Epithelial cell of esophagus (primary cell): ENCODE data around the gene DISP2.
A peak's percentile ranks its signal among the peaks of the same experiment; 100 is the strongest.

Source experiments
- DNase-seq: peaks from one replicate; pipeline ENCODE4 v3.0.0; 2010; ENCODE audit warnings: low read depth
- H3K4me3 ChIP-seq: 2 replicates; pipeline ENCODE4 v1.5.1; 2011; ENCODE audit warnings: mild to moderate bottlenecking, low read length, control low read depth
- CTCF ChIP-seq: IDR thresholded peaks from 2 replicates; pipeline ENCODE4 v1.5.1; 2011; ENCODE audit warnings: low read depth, mild to moderate bottlenecking, low read length, control low read depth, inconsistent platforms; ENCODE audit not compliant: insufficient read depth; ENCODE audit errors: missing control alignments

The DISP2 gene

GRCh38 chr15:40338041-40338657 lies 19.9 kb upstream of the DISP2 start:
- peak; percentile 73 for DNase-seq
- TF ChIP-seq CTCF = peak; percentile 74
- no peak overlapping the region for H3K4me3 ChIP-seq

GRCh38 chr15:40338921-40339620 lies 18.9 kb upstream of the DISP2 start:
- DNase-seq = peak; percentile 88
- no peak for TF ChIP-seq CTCF
- H3K4me3 ChIP-seq = peak overlapping the region; percentile 54

GRCh38 chr15:40339621-40339945 lies 18.4 kb upstream of the DISP2 start:
- DNase-seq = no peak
- H3K4me3 ChIP-seq = peak overlapping the region; percentile 54
- no peak for TF ChIP-seq CTCF

GRCh38 chr15:40340038-40340739 lies 17.8 kb upstream of the DISP2 start:
- peak; percentile 41 for DNase-seq
- peak overlapping the region; percentile 54 for H3K4me3 ChIP-seq
- no peak for TF ChIP-seq CTCF

- peak; percentile 87 for DNase-seq
- no peak for TF ChIP-seq CTCF
- H3K4me3 ChIP-seq = peak within 1 kb of the TSS; percentile 54
These were observed 17.1 kb upstream of the DISP2 start, which contains the start of gene CCDC9B for GRCh38 chr15:40340740-40341400. CCDC9B (minus strand) TSS chr15:40340939; CDS start chr15:40340819, 120 bp downstream.

GRCh38 chr15:40342416-40343320 lies 15.4 kb upstream of the DISP2 start:
- no peak for TF ChIP-seq CTCF
- peak; percentile 92 for DNase-seq

More at GRCh38 chr15:40342416-40343320, 15.4 kb upstream of the DISP2 start:
- no peak overlapping the region for H3K4me3 ChIP-seq
